ENCODE results near the gene MAN2A2. TPM values are rescaled to one million over a fixed set of nuclear protein-coding genes. Genes with fewer than 3 reads are reported as not detected.
A peak's percentile ranks its signal among the peaks of the same experiment; 100 is the strongest.

MAN2A2 gene
- total and polyA plus RNA-seq, 9 of the 15 experiments (the other 6 are each of a cell fraction or from before 2014, with no cell fraction given), result 7.3 to 151 (median 43.4) TPM

DNA sequence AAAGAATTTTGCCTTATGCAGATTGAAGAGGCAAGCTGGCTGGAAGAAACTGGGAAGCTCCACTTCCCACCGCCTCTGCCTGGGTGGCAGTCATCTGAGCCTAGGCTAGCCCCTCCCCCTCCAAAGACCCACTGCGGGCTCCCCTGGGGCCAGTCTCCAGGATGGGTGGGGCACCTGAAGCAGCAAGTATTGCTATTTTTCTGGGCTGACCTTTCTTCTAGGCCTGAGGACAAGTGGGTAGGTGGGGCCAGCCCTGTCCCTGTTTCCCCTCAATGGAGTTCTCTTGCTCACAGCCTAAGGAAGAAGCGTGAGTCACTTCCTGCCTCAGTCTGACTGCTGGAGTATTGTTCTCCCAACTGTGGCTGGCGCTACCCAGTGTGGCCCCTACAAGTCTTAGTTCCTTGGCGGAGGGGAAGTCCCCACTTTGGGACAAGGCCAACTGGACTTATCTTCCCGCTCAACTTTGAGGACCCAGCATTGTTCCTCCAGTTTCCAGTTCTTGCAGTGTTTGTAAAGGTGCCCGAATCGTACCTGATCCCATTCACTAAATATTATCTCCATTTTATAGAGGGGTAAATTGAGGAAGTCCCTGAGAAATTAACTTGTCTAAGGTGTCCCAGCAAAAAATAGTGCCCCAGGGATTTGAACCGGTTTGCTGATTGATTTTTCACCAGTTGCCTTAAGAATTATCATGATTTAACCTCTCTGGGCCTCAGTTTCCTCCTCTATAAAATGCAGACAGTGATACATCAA is 33.3 kb upstream of the MAN2A2 start (continued):
- peak; percentile 95 for TF ChIP-seq JUND (IDR thresholded peaks at IDR 0.05; ENCODE audit: borderline replicate concordance, low read depth, low read length)
- peak; percentile 90; the same call in 2 of the 3 replicates for TF ChIP-seq JUND (tag; IDR thresholded peaks at IDR 0.05; ENCODE audit: borderline replicate concordance, low read depth, low read length)
- TF ChIP-seq SMARCB1 (IDR thresholded peaks at IDR 0.05; ENCODE audit: insufficient read length, low read depth), result peak; percentile 66
- TF ChIP-seq, protein P1, sequence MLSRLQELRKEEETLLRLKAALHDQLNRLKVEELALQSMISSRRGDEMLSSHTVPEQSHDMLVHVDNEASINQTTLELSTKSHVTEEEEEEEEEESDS (CRISPR knock-in tag; IDR thresholded peaks at IDR 0.05), result no peak
- 0 out of 2 replicates have a peak, but pooled peaks have one; percentile 79 for TF ChIP-seq POLR2AphosphoS2 (IDR thresholded peaks at IDR 0.05; ENCODE audit: low read length)
- TF ChIP-seq ZNF12 (CRISPR knock-in tag; IDR thresholded peaks at IDR 0.05), result no peak
- TF ChIP-seq, protein P2, sequence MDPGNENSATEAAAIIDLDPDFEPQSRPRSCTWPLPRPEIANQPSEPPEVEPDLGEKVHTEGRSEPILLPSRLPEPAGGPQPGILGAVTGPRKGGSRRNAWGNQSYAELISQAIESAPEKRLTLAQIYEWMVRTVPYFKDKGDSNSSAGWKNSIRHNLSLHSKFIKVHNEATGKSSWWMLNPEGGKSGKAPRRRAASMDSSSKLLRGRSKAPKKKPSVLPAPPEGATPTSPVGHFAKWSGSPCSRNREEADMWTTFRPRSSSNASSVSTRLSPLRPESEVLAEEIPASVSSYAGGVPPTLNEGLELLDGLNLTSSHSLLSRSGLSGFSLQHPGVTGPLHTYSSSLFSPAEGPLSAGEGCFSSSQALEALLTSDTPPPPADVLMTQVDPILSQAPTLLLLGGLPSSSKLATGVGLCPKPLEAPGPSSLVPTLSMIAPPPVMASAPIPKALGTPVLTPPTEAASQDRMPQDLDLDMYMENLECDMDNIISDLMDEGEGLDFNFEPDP (CRISPR knock-in tag; IDR thresholded peaks at IDR 0.05), result 0 out of 2 replicates have a peak, but pooled peaks have one; percentile 12
- TF ChIP-seq, protein P3, sequence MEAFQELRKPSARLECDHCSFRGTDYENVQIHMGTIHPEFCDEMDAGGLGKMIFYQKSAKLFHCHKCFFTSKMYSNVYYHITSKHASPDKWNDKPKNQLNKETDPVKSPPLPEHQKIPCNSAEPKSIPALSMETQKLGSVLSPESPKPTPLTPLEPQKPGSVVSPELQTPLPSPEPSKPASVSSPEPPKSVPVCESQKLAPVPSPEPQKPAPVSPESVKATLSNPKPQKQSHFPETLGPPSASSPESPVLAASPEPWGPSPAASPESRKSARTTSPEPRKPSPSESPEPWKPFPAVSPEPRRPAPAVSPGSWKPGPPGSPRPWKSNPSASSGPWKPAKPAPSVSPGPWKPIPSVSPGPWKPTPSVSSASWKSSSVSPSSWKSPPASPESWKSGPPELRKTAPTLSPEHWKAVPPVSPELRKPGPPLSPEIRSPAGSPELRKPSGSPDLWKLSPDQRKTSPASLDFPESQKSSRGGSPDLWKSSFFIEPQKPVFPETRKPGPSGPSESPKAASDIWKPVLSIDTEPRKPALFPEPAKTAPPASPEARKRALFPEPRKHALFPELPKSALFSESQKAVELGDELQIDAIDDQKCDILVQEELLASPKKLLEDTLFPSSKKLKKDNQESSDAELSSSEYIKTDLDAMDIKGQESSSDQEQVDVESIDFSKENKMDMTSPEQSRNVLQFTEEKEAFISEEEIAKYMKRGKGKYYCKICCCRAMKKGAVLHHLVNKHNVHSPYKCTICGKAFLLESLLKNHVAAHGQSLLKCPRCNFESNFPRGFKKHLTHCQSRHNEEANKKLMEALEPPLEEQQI (IDR thresholded peaks at IDR 0.05), result no peak
- TF ChIP-seq, protein P4, sequence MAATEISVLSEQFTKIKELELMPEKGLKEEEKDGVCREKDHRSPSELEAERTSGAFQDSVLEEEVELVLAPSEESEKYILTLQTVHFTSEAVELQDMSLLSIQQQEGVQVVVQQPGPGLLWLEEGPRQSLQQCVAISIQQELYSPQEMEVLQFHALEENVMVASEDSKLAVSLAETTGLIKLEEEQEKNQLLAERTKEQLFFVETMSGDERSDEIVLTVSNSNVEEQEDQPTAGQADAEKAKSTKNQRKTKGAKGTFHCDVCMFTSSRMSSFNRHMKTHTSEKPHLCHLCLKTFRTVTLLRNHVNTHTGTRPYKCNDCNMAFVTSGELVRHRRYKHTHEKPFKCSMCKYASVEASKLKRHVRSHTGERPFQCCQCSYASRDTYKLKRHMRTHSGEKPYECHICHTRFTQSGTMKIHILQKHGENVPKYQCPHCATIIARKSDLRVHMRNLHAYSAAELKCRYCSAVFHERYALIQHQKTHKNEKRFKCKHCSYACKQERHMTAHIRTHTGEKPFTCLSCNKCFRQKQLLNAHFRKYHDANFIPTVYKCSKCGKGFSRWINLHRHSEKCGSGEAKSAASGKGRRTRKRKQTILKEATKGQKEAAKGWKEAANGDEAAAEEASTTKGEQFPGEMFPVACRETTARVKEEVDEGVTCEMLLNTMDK (IDR thresholded peaks at IDR 0.05; ENCODE audit: borderline replicate concordance, insufficient read depth, low read depth, low read length, poor library complexity, severe bottlenecking), result no peak
- TF ChIP-seq, protein P5, sequence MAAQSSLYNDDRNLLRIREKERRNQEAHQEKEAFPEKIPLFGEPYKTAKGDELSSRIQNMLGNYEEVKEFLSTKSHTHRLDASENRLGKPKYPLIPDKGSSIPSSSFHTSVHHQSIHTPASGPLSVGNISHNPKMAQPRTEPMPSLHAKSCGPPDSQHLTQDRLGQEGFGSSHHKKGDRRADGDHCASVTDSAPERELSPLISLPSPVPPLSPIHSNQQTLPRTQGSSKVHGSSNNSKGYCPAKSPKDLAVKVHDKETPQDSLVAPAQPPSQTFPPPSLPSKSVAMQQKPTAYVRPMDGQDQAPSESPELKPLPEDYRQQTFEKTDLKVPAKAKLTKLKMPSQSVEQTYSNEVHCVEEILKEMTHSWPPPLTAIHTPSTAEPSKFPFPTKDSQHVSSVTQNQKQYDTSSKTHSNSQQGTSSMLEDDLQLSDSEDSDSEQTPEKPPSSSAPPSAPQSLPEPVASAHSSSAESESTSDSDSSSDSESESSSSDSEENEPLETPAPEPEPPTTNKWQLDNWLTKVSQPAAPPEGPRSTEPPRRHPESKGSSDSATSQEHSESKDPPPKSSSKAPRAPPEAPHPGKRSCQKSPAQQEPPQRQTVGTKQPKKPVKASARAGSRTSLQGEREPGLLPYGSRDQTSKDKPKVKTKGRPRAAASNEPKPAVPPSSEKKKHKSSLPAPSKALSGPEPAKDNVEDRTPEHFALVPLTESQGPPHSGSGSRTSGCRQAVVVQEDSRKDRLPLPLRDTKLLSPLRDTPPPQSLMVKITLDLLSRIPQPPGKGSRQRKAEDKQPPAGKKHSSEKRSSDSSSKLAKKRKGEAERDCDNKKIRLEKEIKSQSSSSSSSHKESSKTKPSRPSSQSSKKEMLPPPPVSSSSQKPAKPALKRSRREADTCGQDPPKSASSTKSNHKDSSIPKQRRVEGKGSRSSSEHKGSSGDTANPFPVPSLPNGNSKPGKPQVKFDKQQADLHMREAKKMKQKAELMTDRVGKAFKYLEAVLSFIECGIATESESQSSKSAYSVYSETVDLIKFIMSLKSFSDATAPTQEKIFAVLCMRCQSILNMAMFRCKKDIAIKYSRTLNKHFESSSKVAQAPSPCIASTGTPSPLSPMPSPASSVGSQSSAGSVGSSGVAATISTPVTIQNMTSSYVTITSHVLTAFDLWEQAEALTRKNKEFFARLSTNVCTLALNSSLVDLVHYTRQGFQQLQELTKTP (IDR thresholded peaks at IDR 0.05; ENCODE audit: low read depth in 1 of 2, partially characterized antibody in 2 of 2), result no peak
- TF ChIP-seq ZC3H11A (IDR thresholded peaks at IDR 0.05; ENCODE audit: low read depth, low read length), result no peak
- no peak for TF ChIP-seq RBM39 (optimal IDR thresholded peaks at IDR 0.05; ENCODE audit: low read depth, low read length)
- TF ChIP-seq BRF1 (IDR thresholded peaks at IDR 0.05; ENCODE audit: borderline replicate concordance, extremely low read depth, insufficient read length), result no peak
